CD8-positive, alpha-beta memory T cell (primary cell): ENCODE data around the gene ANO2. TPM values are rescaled to one million over a fixed set of nuclear protein-coding genes. Genes with fewer than 3 reads are reported as not detected.

Experiments
- polyA plus RNA-seq: library from polyadenylated mRNA; unstranded; fragments of 300-500 nt; fragmentation: Illumina TruSeq; gene quantifications from one replicate; pipeline ENCODE4 v1.2.3, GENCODE V29; 2021
- total RNA-seq, 2 experiments: library from RNA; stranded (reverse); gene quantifications; one replicate each; pipeline ENCODE4 v1.2.3, GENCODE V29; 2021

Gene ANO2
- total and polyA plus RNA-seq, 3 experiments from 2014 or later = not detected

Other genes with a start within 250 kb of the ANO2 start
- under 1 TPM in 1 of 2 experiments, not detected in 1; 0.02 TPM for gene VWF, start 179.4 kb upstream of the ANO2 start, total RNA-seq
- gene VWF, start 179.4 kb upstream of the ANO2 start, polyA plus RNA-seq = not detected